ENCODE data around the gene GHDC.

GHDC gene

GRCh38 chr17:42201458-42201772 is 7.1 kb upstream of the GHDC start:
- TF ChIP-seq CTCF (IDR thresholded peaks at IDR 0.05; ENCODE audit: low read depth, low read length, missing control alignments), result no peak
- no peak for DNase-seq (ENCODE audit: low read depth)
- H3K4me3 ChIP-seq (ENCODE audit: low read depth, low read length), result no peak overlapping the region

GRCh38 chr17:42200706-42201457 is 6.6 kb upstream of the GHDC start:
- H3K4me3 ChIP-seq (ENCODE audit: low read depth, low read length), result no peak overlapping the region
- no peak for TF ChIP-seq CTCF (IDR thresholded peaks at IDR 0.05; ENCODE audit: low read depth, low read length, missing control alignments)
- no peak for DNase-seq (ENCODE audit: low read depth)

- H3K4me3 ChIP-seq (ENCODE audit: low read depth, low read length), result no peak overlapping the region
- DNase-seq (ENCODE audit: low read depth), result no peak
- no peak for TF ChIP-seq CTCF (IDR thresholded peaks at IDR 0.05; ENCODE audit: low read depth, low read length, missing control alignments)
These were observed 5.2 kb upstream of the GHDC start for GRCh38 chr17:42199416-42200011.

DNA sequence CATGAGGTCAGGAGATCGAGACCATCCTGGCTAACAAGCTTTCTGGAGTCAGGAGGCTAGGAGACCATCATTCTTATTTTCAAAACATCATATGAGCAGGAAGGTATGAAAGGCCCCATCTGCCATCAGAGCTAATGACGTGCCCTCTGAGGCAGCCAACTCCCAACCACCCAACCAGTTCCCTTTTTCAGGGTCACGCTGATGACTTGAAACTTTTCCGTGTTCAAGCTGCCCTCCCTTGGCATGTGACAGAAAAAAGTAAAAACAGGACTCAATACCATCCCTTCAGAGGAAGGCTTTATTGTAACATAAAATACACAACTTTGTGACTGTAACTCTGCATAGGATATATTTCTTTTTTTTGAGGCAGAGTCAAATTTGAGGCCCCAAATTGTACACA is 4.6 kb upstream of the GHDC start:
- DNase-seq (ENCODE audit: low read depth), result no peak
- no peak for TF ChIP-seq CTCF (IDR thresholded peaks at IDR 0.05; ENCODE audit: low read depth, low read length, missing control alignments)
- no peak overlapping the region for H3K4me3 ChIP-seq (ENCODE audit: low read depth, low read length)

DNA sequence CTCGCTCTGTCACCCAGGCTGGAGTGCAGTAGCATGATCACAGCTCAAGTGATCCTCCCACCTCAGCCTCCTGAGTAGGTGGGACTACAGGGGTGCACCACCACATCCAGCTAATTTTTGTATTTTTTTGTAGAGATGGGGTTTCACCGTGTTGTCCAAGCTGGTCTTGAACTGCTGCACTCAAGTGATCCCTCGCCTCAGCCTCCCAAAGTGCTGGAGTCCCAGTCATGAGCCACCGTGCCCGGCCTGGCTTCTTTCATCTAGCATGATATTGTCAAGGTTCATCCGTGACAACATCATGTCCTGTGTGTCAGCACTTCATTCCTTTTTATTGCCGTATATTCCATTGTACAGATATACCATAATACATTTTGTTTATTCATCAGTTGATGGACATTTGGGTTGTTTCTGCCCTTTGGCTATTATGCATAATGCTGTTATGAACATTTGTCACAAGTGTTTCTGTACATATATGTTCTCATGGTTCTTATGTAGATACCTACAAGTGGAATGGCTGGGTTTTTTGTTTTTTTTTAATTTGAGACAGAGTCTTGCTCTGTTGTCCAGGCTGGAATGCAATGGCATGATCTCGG is 3.4 kb upstream of the GHDC start:
- no peak for TF ChIP-seq CTCF (IDR thresholded peaks at IDR 0.05; ENCODE audit: low read depth, low read length, missing control alignments)
- H3K4me3 ChIP-seq (ENCODE audit: low read depth, low read length), result no peak overlapping the region
- no peak for DNase-seq (ENCODE audit: low read depth)

DNA sequence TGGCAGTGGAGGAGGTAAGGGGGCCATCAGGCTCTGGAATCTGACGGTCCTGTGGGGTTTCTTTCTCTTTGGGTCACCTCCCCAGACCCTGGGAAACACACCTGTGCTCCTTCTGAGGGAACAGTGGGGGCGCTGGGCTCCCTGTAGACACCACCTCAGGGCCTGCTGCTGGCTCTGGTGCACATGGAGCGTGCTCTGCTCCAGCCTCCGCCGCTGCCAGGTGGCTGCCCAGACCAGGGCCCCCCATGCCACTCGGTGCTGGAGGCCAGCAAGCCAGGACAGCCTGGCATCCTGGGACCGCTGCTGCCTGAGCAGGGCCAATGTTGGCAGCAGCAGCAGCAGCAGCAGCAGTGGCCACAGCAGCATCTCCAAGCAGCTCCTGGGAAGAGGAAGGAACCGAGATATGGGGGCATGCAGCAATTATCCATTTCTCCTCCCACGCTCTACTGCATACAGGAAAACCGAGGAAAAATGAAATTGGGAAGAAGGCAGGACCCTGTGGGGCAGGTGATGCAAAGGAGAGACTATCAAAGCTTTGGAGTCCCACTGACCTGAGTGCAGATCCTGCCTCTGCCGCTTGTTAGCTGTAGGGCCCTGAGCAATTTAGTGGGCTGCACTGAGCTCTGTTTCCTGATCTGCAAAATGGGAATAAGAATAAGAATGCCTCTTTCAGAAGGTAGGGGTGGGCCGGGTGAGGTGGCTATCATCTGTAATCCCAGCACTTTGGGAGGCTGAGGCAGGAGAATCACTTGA is 902 bp downstream of the GHDC start:
- DNase-seq (ENCODE audit: low read depth), result no peak
- no peak for TF ChIP-seq CTCF (IDR thresholded peaks at IDR 0.05; ENCODE audit: low read depth, low read length, missing control alignments)
- H3K4me3 ChIP-seq (ENCODE audit: low read depth, low read length), result peak overlapping the region; percentile 59
